ENCODE measurements around the gene SF3B6. TPM values are rescaled to one million over a fixed set of nuclear protein-coding genes. Genes with fewer than 3 reads are reported as not detected.

The SF3B6 gene
- polyA plus RNA-seq, 2 of the 4 experiments (the other 2 are of a cell fraction) = 244 to 315 TPM

DNA sequence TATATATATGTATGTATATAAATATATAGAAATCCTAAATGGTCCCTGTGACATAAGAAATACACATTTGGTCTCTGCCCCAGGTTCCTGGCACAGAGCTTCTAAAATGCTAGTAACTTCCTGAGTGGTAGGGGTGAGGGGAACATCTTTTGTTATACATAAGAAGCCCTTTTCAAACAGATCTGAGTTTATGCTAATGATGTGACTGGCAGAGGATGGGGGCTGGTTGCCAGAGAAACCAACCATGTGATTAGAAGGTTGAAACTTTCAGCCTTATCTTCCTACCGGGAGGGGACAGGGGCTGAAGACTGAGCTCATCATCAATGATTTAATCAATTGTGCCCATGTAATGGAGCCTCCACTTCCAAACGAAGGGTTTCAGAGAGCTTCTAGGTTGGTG is 49.9 kb downstream of the SF3B6 start:
- no peak overlapping the region for H3K27ac ChIP-seq
- peaks cover 18% of the 10 kb centered on the region for H3K4me1 ChIP-seq
- ChIA-PET POLR2A (interaction anchor here (0.5 to 1.4 kb wide), 4 partner anchors 11 to 88 kb away, joined by 4 to 6 read pairs (median 4); no protein-coding TSS in a partner anchor), CTCF (interaction anchor here (1.3 to 6.3 kb wide), 3 partner anchors 12 to 99 kb away, joined by 4 to 43 read pairs (median 6); partner anchors contain the start of genes ATAD2B and TP53I3)
- 85% methylated on average over 2 of the region's 2 CpGs for WGBS (ENCODE audit: missing lambda C conversion rate)
- FAIRE-seq = no peak
- no peaks in the 10 kb centered on the region for H3K9me3 ChIP-seq
- DNase-seq (ENCODE audit: low read depth in 1 of 2, low spot score in 1 of 2) = no peak
- TF ChIP-seq GATA3 (IDR thresholded peaks at IDR 0.05; ENCODE audit: borderline replicate concordance) (no peak), JUNB (IDR thresholded peaks at IDR 0.05) (no peak), KDM5A (IDR thresholded peaks at IDR 0.05) (no peak), NFE2L2 (conservative IDR thresholded peaks at IDR 0.05; ENCODE audit: low read length) (no peak), HDAC2 (IDR thresholded peaks at IDR 0.05) (no peak), EHMT2 (IDR thresholded peaks at IDR 0.05; ENCODE audit: low read depth) (no peak), MYC (IDR thresholded peaks at IDR 0.05; ENCODE audit: borderline replicate concordance, low read length) (no peak), CHD4 (IDR thresholded peaks at IDR 0.05; ENCODE audit: borderline replicate concordance) (no peak), PHF8 (IDR thresholded peaks at IDR 0.05; ENCODE audit: borderline replicate concordance, low read depth) (no peak), CBX2 (IDR thresholded peaks at IDR 0.05; ENCODE audit: borderline replicate concordance, low read depth) (no peak), NPAS2 (CRISPR knock-in tag; IDR thresholded peaks at IDR 0.05; ENCODE audit: borderline replicate concordance) (no peak), RARB (CRISPR knock-in tag; IDR thresholded peaks at IDR 0.05) (no peak), FOSB (CRISPR knock-in tag; IDR thresholded peaks at IDR 0.05) (no peak), CEBPB (IDR thresholded peaks at IDR 0.05) (no peak), SREBF2 (IDR thresholded peaks at IDR 0.05) (no peak)
- TF ChIP-seq, protein P1, sequence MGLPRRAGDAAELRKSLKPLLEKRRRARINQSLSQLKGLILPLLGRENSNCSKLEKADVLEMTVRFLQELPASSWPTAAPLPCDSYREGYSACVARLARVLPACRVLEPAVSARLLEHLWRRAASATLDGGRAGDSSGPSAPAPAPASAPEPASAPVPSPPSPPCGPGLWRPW (IDR thresholded peaks at IDR 0.05) = no peak
- TF ChIP-seq, protein P2, sequence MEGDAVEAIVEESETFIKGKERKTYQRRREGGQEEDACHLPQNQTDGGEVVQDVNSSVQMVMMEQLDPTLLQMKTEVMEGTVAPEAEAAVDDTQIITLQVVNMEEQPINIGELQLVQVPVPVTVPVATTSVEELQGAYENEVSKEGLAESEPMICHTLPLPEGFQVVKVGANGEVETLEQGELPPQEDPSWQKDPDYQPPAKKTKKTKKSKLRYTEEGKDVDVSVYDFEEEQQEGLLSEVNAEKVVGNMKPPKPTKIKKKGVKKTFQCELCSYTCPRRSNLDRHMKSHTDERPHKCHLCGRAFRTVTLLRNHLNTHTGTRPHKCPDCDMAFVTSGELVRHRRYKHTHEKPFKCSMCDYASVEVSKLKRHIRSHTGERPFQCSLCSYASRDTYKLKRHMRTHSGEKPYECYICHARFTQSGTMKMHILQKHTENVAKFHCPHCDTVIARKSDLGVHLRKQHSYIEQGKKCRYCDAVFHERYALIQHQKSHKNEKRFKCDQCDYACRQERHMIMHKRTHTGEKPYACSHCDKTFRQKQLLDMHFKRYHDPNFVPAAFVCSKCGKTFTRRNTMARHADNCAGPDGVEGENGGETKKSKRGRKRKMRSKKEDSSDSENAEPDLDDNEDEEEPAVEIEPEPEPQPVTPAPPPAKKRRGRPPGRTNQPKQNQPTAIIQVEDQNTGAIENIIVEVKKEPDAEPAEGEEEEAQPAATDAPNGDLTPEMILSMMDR (IDR thresholded peaks at IDR 0.05) = no peak
- no peak for ATAC-seq
- H3K4me3 ChIP-seq = no peak overlapping the region
- no peak overlapping the region for H3K4me2 ChIP-seq

DNA sequence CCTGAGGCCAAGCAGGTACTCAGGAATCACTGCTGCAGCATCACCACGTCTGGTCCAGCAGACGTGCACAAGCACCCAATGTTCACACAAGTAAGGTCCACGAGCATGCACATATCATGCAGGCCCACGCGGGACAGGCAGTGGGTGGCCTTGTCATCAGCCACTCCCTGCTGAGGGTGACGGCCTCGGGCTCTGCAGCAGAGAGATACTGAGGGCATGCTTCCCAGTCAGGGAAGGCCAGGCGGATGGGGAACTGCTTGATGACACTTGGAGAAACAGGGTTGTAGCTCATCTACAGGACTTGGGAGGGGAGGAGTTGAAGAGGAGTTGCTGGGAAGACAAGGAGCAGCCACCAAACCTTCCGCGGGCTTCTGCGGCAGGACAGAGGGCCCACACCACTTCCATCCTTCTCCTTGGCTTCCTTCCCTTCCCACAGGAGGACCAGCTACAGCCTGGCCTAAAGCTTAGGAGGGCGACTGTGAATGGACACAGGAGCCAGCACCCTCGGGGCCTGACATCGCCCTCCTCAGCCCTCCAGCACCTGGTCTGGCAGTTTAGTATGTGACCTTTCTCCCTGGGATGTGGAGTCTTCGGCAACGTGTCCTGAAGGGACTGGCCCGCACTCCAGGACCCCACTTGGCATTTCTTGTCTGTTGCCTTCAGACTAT is 51.0 kb downstream of the SF3B6 start:
- Histone ChIP-seq H3K4me2 (no peak overlapping the region), H3K27ac (no peak overlapping the region), H3K4me1 (peaks cover 26% of the 10 kb centered on the region), H3K4me3 (no peak overlapping the region), H3K9me3 (no peaks in the 10 kb centered on the region)
- DNase-seq (ENCODE audit: low read depth in 1 of 2, low spot score in 1 of 2) = no peak
- CTCF ChIA-PET = interaction anchor here (0.5 to 6.3 kb wide), 12 partner anchors 8 to 221 kb away, joined by 3 to 43 read pairs (median 4); partner anchors contain the start of genes ATAD2B and TP53I3
- TF ChIP-seq, protein P3, sequence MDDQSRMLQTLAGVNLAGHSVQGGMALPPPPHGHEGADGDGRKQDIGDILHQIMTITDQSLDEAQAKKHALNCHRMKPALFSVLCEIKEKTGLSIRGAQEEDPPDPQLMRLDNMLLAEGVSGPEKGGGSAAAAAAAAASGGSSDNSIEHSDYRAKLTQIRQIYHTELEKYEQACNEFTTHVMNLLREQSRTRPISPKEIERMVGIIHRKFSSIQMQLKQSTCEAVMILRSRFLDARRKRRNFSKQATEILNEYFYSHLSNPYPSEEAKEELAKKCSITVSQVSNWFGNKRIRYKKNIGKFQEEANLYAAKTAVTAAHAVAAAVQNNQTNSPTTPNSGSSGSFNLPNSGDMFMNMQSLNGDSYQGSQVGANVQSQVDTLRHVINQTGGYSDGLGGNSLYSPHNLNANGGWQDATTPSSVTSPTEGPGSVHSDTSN (IDR thresholded peaks at IDR 0.05) = no peak
- TF ChIP-seq, protein P4, sequence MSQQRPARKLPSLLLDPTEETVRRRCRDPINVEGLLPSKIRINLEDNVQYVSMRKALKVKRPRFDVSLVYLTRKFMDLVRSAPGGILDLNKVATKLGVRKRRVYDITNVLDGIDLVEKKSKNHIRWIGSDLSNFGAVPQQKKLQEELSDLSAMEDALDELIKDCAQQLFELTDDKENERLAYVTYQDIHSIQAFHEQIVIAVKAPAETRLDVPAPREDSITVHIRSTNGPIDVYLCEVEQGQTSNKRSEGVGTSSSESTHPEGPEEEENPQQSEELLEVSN (IDR thresholded peaks at IDR 0.05; ENCODE audit: borderline replicate concordance, low read depth) = no peak
- no peak for TF ChIP-seq MAFK (IDR thresholded peaks at IDR 0.05; ENCODE audit: partially characterized antibody)
- FAIRE-seq = no peak
- ATAC-seq = no peak
- POLR2A ChIA-PET = interaction anchor here (1.0 kb wide), 1 partner anchor 9 kb away, joined by 4 read pairs; no protein-coding TSS in a partner anchor
- WGBS (ENCODE audit: missing lambda C conversion rate) = 92% methylated on average over 17 of the region's 17 CpGs
